PC-3 (cell line): ENCODE data around the gene IL34.

Source experiments
- CTCF ChIP-seq: fragments of 300-600 bp; sonication (generic); conservative IDR thresholded peaks from 2 replicates; pipeline ENCODE4 v1.5.1; 2017; ENCODE audit warnings: antibody characterized with exemption, low read depth, mild to moderate bottlenecking, low read length
- EZH2 ChIP-seq: fragments of 300-600 bp; sonication (generic); IDR thresholded peaks from one replicate; pipeline ENCODE4 v1.6.1; 2017; ENCODE audit warnings: antibody characterized with exemption, mild to moderate bottlenecking, low read length; ENCODE audit not compliant: unreplicated experiment
- EZH2phosphoT487 ChIP-seq: fragments of 300-600 bp; sonication (generic); IDR thresholded peaks from 2 replicates; pipeline ENCODE4 v1.6.1; 2018; ENCODE audit warnings: mild to moderate bottlenecking, antibody characterized with exemption, low read length, borderline replicate concordance

GRCh38 chr16:70661918-70662641, 15.7 kb downstream of the IL34 start:
- no peak for TF ChIP-seq CTCF
- TF ChIP-seq EZH2phosphoT487: no peak
- TF ChIP-seq EZH2: no peak
